Body of pancreas (tissue), 4 donors: ENCODE data around the gene EMSY. TPM values are rescaled to one million over a fixed set of nuclear protein-coding genes. Genes with fewer than 3 reads are reported as not detected.
A peak's percentile ranks its signal among the peaks of the same experiment; 100 is the strongest.

Experiments used
- ATAC-seq: fragments of 150-250 bp; one replicate; pipeline ENCODE4 v1.9.1; 2016
- DNase-seq, 4 donors: peaks; one replicate each; pipeline ENCODE4 v3.0.0-alpha.2; 2019
- H3K27ac ChIP-seq, 4 donors: fragments of 200-600 bp; sonication (generic); 1 replicate in 3 of 4; 2 replicates in 1 of 4; pipeline versions ENCODE4 v1.5.1 to v1.6.1; 2016 to 2019; ENCODE audit warnings: mild to moderate bottlenecking in 1 of 4, mixed read lengths in 1 of 4, moderate library complexity in 1 of 4
- H3K27me3 ChIP-seq, 2 donors: fragments of 200-600 bp; sonication (generic); one replicate each; pipeline ENCODE4 v1.6.0; 2016; ENCODE audit warnings: mild to moderate bottlenecking in 1 of 2
- H3K36me3 ChIP-seq, 2 donors: fragments of 200-600 bp; sonication (generic); replicated peaks in 1 of 2; 2 replicates each; pipeline ENCODE4 v1.5.1; 2016; ENCODE audit warnings: low read depth in 2 of 2; ENCODE audit not compliant: insufficient read depth in 1 of 2
- H3K4me1 ChIP-seq: fragments of 200-600 bp; sonication (generic); one replicate; pipeline ENCODE4 v1.6.0; 2016
- H3K4me3 ChIP-seq, 2 donors: fragments of 200-600 bp; sonication (generic); 1 replicate in 1 of 2; 2 replicates in 1 of 2; pipeline ENCODE4 v1.5.1; 2016 to 2019
- H3K9me3 ChIP-seq, 3 donors: fragments of 200-600 bp; sonication (generic); 1 replicate in 2 of 3; 2 replicates in 1 of 3; pipeline ENCODE4 v1.5.1; 2016
- POLR2A ChIP-seq, 3 donors: fragments of 450-650 bp; IDR thresholded peaks; one replicate each; pipeline ENCODE4 v1.6.1; 2016; ENCODE audit warnings: antibody characterized with exemption in 3 of 3, mild to moderate bottlenecking in 2 of 3
- WGBS, 2 donors: methylation state at CpG; one replicate each; pipeline ENCODE4 v1.1.5; 2017; 5-methylcytosine and 5-hydroxymethylcytosine counted together
- intact Hi-C: fragments of 100-400 bp; cut with DNase I; formaldehyde crosslinking; loops from one replicate; pipeline ENCODE4 v1.15.1; 2023
- total RNA-seq, 2 donors: library from RNA; depleted of rRNA; stranded (reverse); fragments of >200 nt; gene quantifications; one replicate each; pipeline ENCODE4 v1.1.0, GENCODE V29; 2016
- TF ChIP-seq, protein P1 (sequence below), 7 experiments: fragments of 450-650 bp in 4 of 7; fragments of 200-600 bp in 3 of 7; sonication (generic) in 3 of 7; IDR thresholded peaks; one replicate each; pipeline ENCODE4 v1.5.1; 2016 to 2019; ENCODE audit warnings: antibody characterized with exemption in 7 of 7

Gene EMSY
- total RNA-seq, 2 donors from 2014 or later: 13.5 to 30.3 TPM

- DNase-seq (no peak), ATAC-seq (no peak)
- Histone ChIP-seq H3K36me3 (peaks cover 0 to 3% of the 10 kb centered on the region in 2 donors), H3K4me3 (peak overlapping the region; percentile 23 to 88), H3K9me3 (no peaks in the 10 kb centered on the region), H3K4me1 (peaks cover 13% of the 10 kb centered on the region), H3K27me3 (no peaks in the 10 kb centered on the region), H3K27ac (peak overlapping the region; percentile 68 to 90 (median 81))
- intact Hi-C loops: no loop called here
- no peak for TF ChIP-seq POLR2A (IDR thresholded peaks at IDR 0.05)
- TF ChIP-seq, protein P1, sequence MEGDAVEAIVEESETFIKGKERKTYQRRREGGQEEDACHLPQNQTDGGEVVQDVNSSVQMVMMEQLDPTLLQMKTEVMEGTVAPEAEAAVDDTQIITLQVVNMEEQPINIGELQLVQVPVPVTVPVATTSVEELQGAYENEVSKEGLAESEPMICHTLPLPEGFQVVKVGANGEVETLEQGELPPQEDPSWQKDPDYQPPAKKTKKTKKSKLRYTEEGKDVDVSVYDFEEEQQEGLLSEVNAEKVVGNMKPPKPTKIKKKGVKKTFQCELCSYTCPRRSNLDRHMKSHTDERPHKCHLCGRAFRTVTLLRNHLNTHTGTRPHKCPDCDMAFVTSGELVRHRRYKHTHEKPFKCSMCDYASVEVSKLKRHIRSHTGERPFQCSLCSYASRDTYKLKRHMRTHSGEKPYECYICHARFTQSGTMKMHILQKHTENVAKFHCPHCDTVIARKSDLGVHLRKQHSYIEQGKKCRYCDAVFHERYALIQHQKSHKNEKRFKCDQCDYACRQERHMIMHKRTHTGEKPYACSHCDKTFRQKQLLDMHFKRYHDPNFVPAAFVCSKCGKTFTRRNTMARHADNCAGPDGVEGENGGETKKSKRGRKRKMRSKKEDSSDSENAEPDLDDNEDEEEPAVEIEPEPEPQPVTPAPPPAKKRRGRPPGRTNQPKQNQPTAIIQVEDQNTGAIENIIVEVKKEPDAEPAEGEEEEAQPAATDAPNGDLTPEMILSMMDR (IDR thresholded peaks at IDR 0.05): no peak
- WGBS, 2 donors: 0% methylated on average over 10 of the region's 10 CpGs
These were observed 794 bp upstream of the EMSY start for GRCh38 chr11:76444065-76444383.

DNA sequence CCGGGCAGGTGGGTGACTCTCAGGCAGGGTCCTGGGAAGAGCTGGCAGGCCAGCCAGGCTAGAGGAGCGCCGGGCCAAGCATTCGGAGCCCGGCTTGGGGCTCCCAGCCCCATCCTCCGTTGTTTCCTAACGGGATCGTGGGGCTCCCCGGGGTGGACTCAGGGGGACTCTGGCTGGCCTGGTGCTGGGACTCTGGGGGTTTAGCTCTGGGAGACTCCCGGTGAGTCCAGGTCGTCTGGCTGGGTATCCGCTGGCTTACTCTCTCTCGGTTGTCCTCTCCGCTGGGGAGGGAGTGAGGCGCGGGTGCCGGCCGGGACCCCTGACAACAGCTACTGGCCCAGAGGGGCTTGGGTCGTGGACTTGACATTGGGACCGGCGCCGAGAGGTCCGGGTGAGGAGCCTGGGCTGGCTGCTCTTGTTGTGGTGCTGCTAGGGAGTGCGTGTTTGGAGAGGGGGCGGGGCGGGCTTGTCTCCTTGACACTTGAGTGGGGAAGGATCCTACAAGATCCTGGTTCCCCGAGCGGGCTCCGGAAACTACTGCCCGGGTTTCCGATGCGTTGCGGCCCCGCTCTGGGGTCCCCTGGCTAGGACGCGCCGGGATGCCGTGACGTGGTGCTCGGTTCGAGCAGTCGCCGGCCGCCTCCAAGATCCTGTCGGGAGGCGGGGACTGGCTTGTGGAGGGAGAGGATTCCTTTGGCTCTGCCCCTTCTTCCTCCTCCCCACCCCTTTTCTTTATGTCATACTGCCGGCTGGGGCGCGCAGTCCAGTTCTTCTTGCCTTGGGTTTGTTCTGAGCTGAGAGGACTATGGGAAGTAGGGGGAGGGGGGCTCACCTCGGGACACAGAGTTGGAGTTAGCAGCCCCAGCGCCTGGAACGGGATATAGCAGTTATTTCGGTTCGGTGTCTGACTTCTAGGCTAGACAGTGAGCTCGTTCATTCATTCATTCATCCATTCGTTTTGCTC lies 585 bp downstream of the EMSY start:
- WGBS, 2 donors: 0 to 1% methylated on average over 20 to 56 of the region's 56 CpGs
- peaks cover 0 to 3% of the 10 kb centered on the region in 2 donors for H3K36me3 ChIP-seq
- DNase-seq (peak; percentile 63 to 78 (median 70)), ATAC-seq (peak; percentile 30)
- H3K27ac ChIP-seq: peak overlapping the region; percentile 27 to 90 (median 85)
- no peaks in the 10 kb centered on the region for H3K27me3 ChIP-seq
- TF ChIP-seq, protein P1 (IDR thresholded peaks at IDR 0.05): peak in 3 of 7 experiments; percentile 26 to 36 (median 30)
- peak in 2 of 3 donors; percentile 3 to 27 for TF ChIP-seq POLR2A (IDR thresholded peaks at IDR 0.05)
- intact Hi-C loops: no loop called here
- peak overlapping the region; percentile 88 to 97 for H3K4me3 ChIP-seq
- peaks cover 13% of the 10 kb centered on the region for H3K4me1 ChIP-seq
- H3K9me3 ChIP-seq: no peaks in the 10 kb centered on the region

DNA sequence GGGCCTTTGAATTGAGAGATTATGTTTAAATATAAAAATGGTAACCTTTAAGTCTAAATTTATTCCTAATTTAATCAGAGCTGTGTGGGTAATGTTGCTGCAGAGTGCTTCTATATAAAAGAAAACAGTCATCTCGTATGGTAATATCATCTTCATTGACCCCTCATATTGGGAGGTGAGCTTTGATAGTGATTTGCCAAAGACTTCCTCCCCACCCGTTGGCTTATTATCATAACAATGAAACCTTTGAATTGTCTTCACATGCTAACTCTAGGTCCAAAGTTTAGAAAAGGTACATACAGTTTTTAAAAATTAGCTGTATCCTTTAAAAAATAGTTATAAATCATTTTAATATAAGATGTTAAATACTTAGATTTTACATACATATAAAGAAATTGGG lies 3.7 kb downstream of the EMSY start:
- TF ChIP-seq POLR2A (IDR thresholded peaks at IDR 0.05): no peak
- TF ChIP-seq, protein P1 (IDR thresholded peaks at IDR 0.05): no peak
- WGBS, 2 donors: 60 to 65% methylated on average over 2 of the region's 2 CpGs
- H3K4me3 ChIP-seq: no peak overlapping the region
- no peak overlapping the region for H3K27ac ChIP-seq
- DNase-seq: no peak
- no peak for ATAC-seq
- H3K9me3 ChIP-seq: no peaks in the 10 kb centered on the region
- H3K36me3 ChIP-seq: peaks cover 0 to 6% of the 10 kb centered on the region in 2 donors
- no peaks in the 10 kb centered on the region for H3K27me3 ChIP-seq
- peaks cover 5% of the 10 kb centered on the region for H3K4me1 ChIP-seq
- intact Hi-C loops: no loop called here

- no peaks in the 10 kb centered on the region for H3K9me3 ChIP-seq
- no peak for TF ChIP-seq POLR2A (IDR thresholded peaks at IDR 0.05)
- TF ChIP-seq, protein P1 (IDR thresholded peaks at IDR 0.05): no peak
- H3K4me3 ChIP-seq: no peak overlapping the region
- WGBS, 2 donors: 87 to 90% methylated on average over 6 of the region's 6 CpGs
- no peaks in the 10 kb centered on the region for H3K27me3 ChIP-seq
- peaks cover 3% of the 10 kb centered on the region for H3K4me1 ChIP-seq
- ATAC-seq (no peak), DNase-seq (no peak)
- intact Hi-C loops: no loop called here
- H3K27ac ChIP-seq: no peak overlapping the region
- H3K36me3 ChIP-seq: peaks cover 0 to 6% of the 10 kb centered on the region in 2 donors
These were observed 8.4 kb downstream of the EMSY start for GRCh38 chr11:76453248-76453647.
